Measurements from ENCODE around the gene LAMC3.

The LAMC3 gene

GRCh38 chr9:131103535-131103934 lies 94.6 kb downstream of the LAMC3 start:
- Histone ChIP-seq H3K4me3 (ENCODE audit: control insufficient read depth in 1 of 7, extremely low read depth in 1 of 7, insufficient read depth in 4 of 7, low read depth in 2 of 7, low read length in 6 of 7) (no peak overlapping the region), H3K27ac (ENCODE audit: insufficient read depth in 1 of 2, low read depth in 1 of 2, low read length in 2 of 2, poor library complexity in 1 of 2, severe bottlenecking in 2 of 2) (no peak overlapping the region), H3K36me3 (ENCODE audit: control insufficient read depth in 4 of 4, insufficient read depth in 4 of 4, low read length in 3 of 4) (no peaks in the 10 kb centered on the region), H3K4me1 (ENCODE audit: control extremely low read depth in 1 of 4, control insufficient read depth in 4 of 4, insufficient read depth in 4 of 4, low read length in 3 of 4) (peaks cover 0 to 6% (median 0%) of the 10 kb centered on the region in 4 experiments), H3K27me3 (replicated peaks in 2 of 5; ENCODE audit: control insufficient read depth in 4 of 5, insufficient read depth in 5 of 5, low read length in 4 of 5) (no peaks in the 10 kb centered on the region), H3K9me3 (ENCODE audit: control extremely low read depth in 1 of 5, control insufficient read depth in 4 of 5, insufficient read depth in 2 of 5, low read depth in 1 of 5, low read length in 4 of 5) (no peaks in the 10 kb centered on the region)
- 100% methylated on average over 2 of the region's 3 CpGs for WGBS (ENCODE audit: insufficient coverage)
- CTCF ChIA-PET, result interaction anchor here (0.8 kb wide), 1 partner anchor 39 kb away, joined by 3 read pairs; no protein-coding TSS in a partner anchor
- no peak for DNase-seq
- POLR2A ChIA-PET, result no interaction called here

DNA sequence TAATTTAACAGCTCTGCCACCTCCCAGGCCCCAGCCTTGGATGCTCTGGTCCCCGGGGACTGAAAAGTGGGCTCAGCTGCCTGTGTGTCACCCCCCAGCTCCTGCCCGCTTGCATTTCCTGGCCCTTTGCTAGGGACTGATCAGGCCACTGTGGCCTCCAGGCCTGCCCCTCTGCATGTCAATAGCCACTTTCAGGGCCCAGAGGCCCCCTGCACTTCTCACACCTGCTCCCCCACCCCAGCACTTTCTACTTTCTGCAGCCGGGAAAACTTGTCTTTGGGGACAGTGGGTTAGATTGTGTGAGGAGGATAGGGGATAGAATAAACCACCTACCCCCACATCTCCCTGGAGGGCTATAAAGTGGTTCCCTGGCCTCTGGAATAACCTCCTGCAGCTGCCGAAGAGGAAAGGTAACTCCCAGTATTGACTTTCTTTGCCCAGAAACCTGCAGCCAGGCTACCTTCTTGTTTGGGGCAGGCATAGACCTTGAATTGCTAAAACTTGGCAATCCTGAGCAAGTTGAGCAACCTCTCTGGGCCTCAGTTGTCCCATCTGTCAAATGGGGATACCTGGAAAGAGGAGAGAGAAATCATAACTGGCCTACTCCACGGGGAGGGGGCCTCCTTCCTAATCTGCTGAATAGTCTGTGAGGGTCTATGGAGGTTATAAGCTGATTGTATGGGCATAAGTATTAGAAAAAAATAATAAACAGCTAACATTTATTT lies 95.2 kb downstream of the LAMC3 start:
- DNase-seq, result no peak
- Histone ChIP-seq H3K4me3 (ENCODE audit: control insufficient read depth in 1 of 7, extremely low read depth in 1 of 7, insufficient read depth in 4 of 7, low read depth in 2 of 7, low read length in 6 of 7) (no peak overlapping the region), H3K27ac (ENCODE audit: insufficient read depth in 1 of 2, low read depth in 1 of 2, low read length in 2 of 2, poor library complexity in 1 of 2, severe bottlenecking in 2 of 2) (no peak overlapping the region), H3K9me3 (ENCODE audit: control extremely low read depth in 1 of 5, control insufficient read depth in 4 of 5, insufficient read depth in 2 of 5, low read depth in 1 of 5, low read length in 4 of 5) (no peaks in the 10 kb centered on the region), H3K36me3 (ENCODE audit: control insufficient read depth in 4 of 4, insufficient read depth in 4 of 4, low read length in 3 of 4) (no peaks in the 10 kb centered on the region), H3K27me3 (replicated peaks in 2 of 5; ENCODE audit: control insufficient read depth in 4 of 5, insufficient read depth in 5 of 5, low read length in 4 of 5) (no peaks in the 10 kb centered on the region), H3K4me1 (ENCODE audit: control extremely low read depth in 1 of 4, control insufficient read depth in 4 of 4, insufficient read depth in 4 of 4, low read length in 3 of 4) (peaks cover 0 to 6% (median 0%) of the 10 kb centered on the region in 4 experiments)
- ChIA-PET POLR2A (no interaction called here), CTCF (interaction anchor here (0.8 to 1.8 kb wide), 2 partner anchors 9 to 39 kb away, joined by 3 to 5 read pairs; no protein-coding TSS in a partner anchor)
- WGBS (ENCODE audit: insufficient coverage), result 83% methylated on average over 2 of the region's 5 CpGs

GRCh38 chr9:131105952-131106351 lies 97.0 kb downstream of the LAMC3 start:
- no peaks in the 10 kb centered on the region for H3K27me3 ChIP-seq (replicated peaks in 2 of 5; ENCODE audit: control insufficient read depth in 4 of 5, insufficient read depth in 5 of 5, low read length in 4 of 5)
- ChIA-PET CTCF (interaction anchor here (0.9 to 1.8 kb wide), 3 partner anchors 11 to 45 kb away, joined by 3 to 5 read pairs (median 3); no protein-coding TSS in a partner anchor), POLR2A (no interaction called here)

GRCh38 chr9:131107760-131108159 lies 98.8 kb downstream of the LAMC3 start:
- ChIA-PET CTCF (interaction anchor here (0.8 to 0.9 kb wide), 2 partner anchors 9 to 12 kb away, joined by 3 to 5 read pairs; no protein-coding TSS in a partner anchor), POLR2A (interaction anchor here (0.6 kb wide), 2 partner anchors 20 to 64 kb away, joined by 3 to 4 read pairs; no protein-coding TSS in a partner anchor)
- Histone ChIP-seq H3K27me3 (replicated peaks in 2 of 5; ENCODE audit: control insufficient read depth in 4 of 5, insufficient read depth in 5 of 5, low read length in 4 of 5) (no peaks in the 10 kb centered on the region), H3K36me3 (ENCODE audit: control insufficient read depth in 4 of 4, insufficient read depth in 4 of 4, low read length in 3 of 4) (no peaks in the 10 kb centered on the region), H3K9me3 (ENCODE audit: control extremely low read depth in 1 of 5, control insufficient read depth in 4 of 5, insufficient read depth in 2 of 5, low read depth in 1 of 5, low read length in 4 of 5) (no peaks in the 10 kb centered on the region), H3K27ac (ENCODE audit: insufficient read depth in 1 of 2, low read depth in 1 of 2, low read length in 2 of 2, poor library complexity in 1 of 2, severe bottlenecking in 2 of 2) (no peak overlapping the region), H3K4me1 (ENCODE audit: control extremely low read depth in 1 of 4, control insufficient read depth in 4 of 4, insufficient read depth in 4 of 4, low read length in 3 of 4) (peaks cover 0 to 6% (median 0%) of the 10 kb centered on the region in 4 experiments), H3K4me3 (ENCODE audit: control insufficient read depth in 1 of 7, extremely low read depth in 1 of 7, insufficient read depth in 4 of 7, low read depth in 2 of 7, low read length in 6 of 7) (no peak overlapping the region)
- no peak for DNase-seq
- 98% methylated on average over 7 of the region's 8 CpGs for WGBS (ENCODE audit: insufficient coverage)

More at GRCh38 chr9:131105952-131106351, 97.0 kb downstream of the LAMC3 start:
- DNase-seq, result no peak
- Histone ChIP-seq H3K4me3 (ENCODE audit: control insufficient read depth in 1 of 7, extremely low read depth in 1 of 7, insufficient read depth in 4 of 7, low read depth in 2 of 7, low read length in 6 of 7) (no peak overlapping the region), H3K27ac (ENCODE audit: insufficient read depth in 1 of 2, low read depth in 1 of 2, low read length in 2 of 2, poor library complexity in 1 of 2, severe bottlenecking in 2 of 2) (no peak overlapping the region), H3K36me3 (ENCODE audit: control insufficient read depth in 4 of 4, insufficient read depth in 4 of 4, low read length in 3 of 4) (no peaks in the 10 kb centered on the region), H3K9me3 (ENCODE audit: control extremely low read depth in 1 of 5, control insufficient read depth in 4 of 5, insufficient read depth in 2 of 5, low read depth in 1 of 5, low read length in 4 of 5) (no peaks in the 10 kb centered on the region), H3K4me1 (ENCODE audit: control extremely low read depth in 1 of 4, control insufficient read depth in 4 of 4, insufficient read depth in 4 of 4, low read length in 3 of 4) (peaks cover 0 to 6% (median 0%) of the 10 kb centered on the region in 4 experiments)
- WGBS (ENCODE audit: insufficient coverage), result 97% methylated on average over 7 of the region's 8 CpGs

GRCh38 chr9:131111186-131111853 lies 102.3 kb downstream of the LAMC3 start:
- Histone ChIP-seq H3K9me3 (ENCODE audit: control extremely low read depth in 1 of 5, control insufficient read depth in 4 of 5, insufficient read depth in 2 of 5, low read depth in 1 of 5, low read length in 4 of 5) (no peaks in the 10 kb centered on the region), H3K36me3 (ENCODE audit: control insufficient read depth in 4 of 4, insufficient read depth in 4 of 4, low read length in 3 of 4) (no peaks in the 10 kb centered on the region), H3K4me1 (ENCODE audit: control extremely low read depth in 1 of 4, control insufficient read depth in 4 of 4, insufficient read depth in 4 of 4, low read length in 3 of 4) (peaks cover 0 to 4% (median under 1%) of the 10 kb centered on the region in 4 experiments), H3K27me3 (replicated peaks in 2 of 5; ENCODE audit: control insufficient read depth in 4 of 5, insufficient read depth in 5 of 5, low read length in 4 of 5) (no peaks in the 10 kb centered on the region), H3K4me3 (ENCODE audit: control insufficient read depth in 1 of 7, extremely low read depth in 1 of 7, insufficient read depth in 4 of 7, low read depth in 2 of 7, low read length in 6 of 7) (no peak overlapping the region), H3K27ac (ENCODE audit: insufficient read depth in 1 of 2, low read depth in 1 of 2, low read length in 2 of 2, poor library complexity in 1 of 2, severe bottlenecking in 2 of 2) (no peak overlapping the region)
- no peak for DNase-seq
- CTCF ChIA-PET, result interaction anchor here (1.5 kb wide), 1 partner anchor 13 kb away, joined by 4 read pairs; no protein-coding TSS in a partner anchor
- 77% methylated on average over 9 of the region's 10 CpGs for WGBS (ENCODE audit: insufficient coverage)
- POLR2A ChIA-PET, result interaction anchor here (0.6 kb wide), 1 partner anchor 12 kb away, joined by 3 read pairs; no protein-coding TSS in a partner anchor

DNA sequence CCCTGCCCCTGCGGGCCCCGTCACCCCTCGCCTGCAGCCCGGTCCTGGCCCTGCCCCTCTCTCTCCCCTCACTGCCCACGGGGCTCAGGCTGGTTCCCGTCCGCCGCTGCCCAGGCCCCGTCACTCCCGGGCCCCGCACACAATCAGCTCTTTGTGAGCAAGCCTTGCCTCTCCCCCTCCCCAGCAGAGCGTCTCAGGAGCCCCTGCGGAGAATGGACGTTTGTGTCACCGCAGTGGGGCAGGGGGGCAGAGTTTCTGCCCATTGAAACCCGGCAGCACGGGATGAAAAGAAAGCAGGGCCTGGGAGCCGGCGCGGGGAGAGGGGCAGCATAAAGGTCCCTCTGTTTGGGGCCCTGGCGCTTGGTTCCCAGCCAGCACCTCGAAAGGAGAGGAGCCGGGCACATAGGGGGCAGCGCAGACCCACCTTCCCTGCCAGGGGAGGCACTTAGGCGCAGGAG lies 102.9 kb downstream of the LAMC3 start:
- H3K27ac ChIP-seq (ENCODE audit: insufficient read depth in 1 of 2, low read depth in 1 of 2, low read length in 2 of 2, poor library complexity in 1 of 2, severe bottlenecking in 2 of 2), result no peak overlapping the region
- no peak overlapping the region for H3K4me3 ChIP-seq (ENCODE audit: control insufficient read depth in 1 of 7, extremely low read depth in 1 of 7, insufficient read depth in 4 of 7, low read depth in 2 of 7, low read length in 6 of 7)
- H3K4me1 ChIP-seq (ENCODE audit: control extremely low read depth in 1 of 4, control insufficient read depth in 4 of 4, insufficient read depth in 4 of 4, low read length in 3 of 4), result peaks cover 0 to 6% (median 4%) of the 10 kb centered on the region in 4 experiments
- H3K36me3 ChIP-seq (ENCODE audit: control insufficient read depth in 4 of 4, insufficient read depth in 4 of 4, low read length in 3 of 4), result no peaks in the 10 kb centered on the region
- DNase-seq, result no peak
- no peaks in the 10 kb centered on the region for H3K27me3 ChIP-seq (replicated peaks in 2 of 5; ENCODE audit: control insufficient read depth in 4 of 5, insufficient read depth in 5 of 5, low read length in 4 of 5)
- ChIA-PET CTCF (interaction anchor here (1.5 kb wide), 1 partner anchor 14 kb away, joined by 4 read pairs; no protein-coding TSS in a partner anchor), POLR2A (no interaction called here)
- H3K9me3 ChIP-seq (ENCODE audit: control extremely low read depth in 1 of 5, control insufficient read depth in 4 of 5, insufficient read depth in 2 of 5, low read depth in 1 of 5, low read length in 4 of 5), result no peaks in the 10 kb centered on the region
- over 99% methylated on average over 18 of the region's 25 CpGs for WGBS (ENCODE audit: insufficient coverage)

Measured in common myeloid progenitor, CD34-positive (primary cell).